Colonic mucosa (tissue), 4 donors: Measurements from ENCODE around the gene RAI1. TPM values are rescaled to one million over a fixed set of nuclear protein-coding genes. Genes with fewer than 3 reads are reported as not detected.

ENCODE experiments used
- DNase-seq: peaks from one replicate; pipeline ENCODE4 v3.0.0-alpha.2; 2020
- H3K27ac ChIP-seq: fragments of 200-600 bp; one replicate; pipeline ENCODE4 v1.8.0; 2021
- H3K27me3 ChIP-seq: fragments of 200-600 bp; one replicate; pipeline ENCODE4 v1.8.0; 2021
- H3K36me3 ChIP-seq: fragments of 200-600 bp; one replicate; pipeline ENCODE4 v1.8.0; 2021
- H3K4me1 ChIP-seq: fragments of 200-600 bp; one replicate; pipeline ENCODE4 v1.8.0; 2021; ENCODE audit warnings: mild to moderate bottlenecking
- H3K4me3 ChIP-seq: fragments of 200-600 bp; one replicate; pipeline ENCODE4 v1.8.0; 2021
- H3K9ac ChIP-seq, 2 donors: one replicate each; pipeline ENCODE4 v1.7.0; 2013; ENCODE audit warnings: control low read depth in 2 of 2, low read depth in 2 of 2, low read length in 2 of 2
- H3K9me3 ChIP-seq: fragments of 200-600 bp; one replicate; pipeline ENCODE4 v1.8.0; 2021
- CTCF ChIP-seq: fragments of 200-600 bp; IDR thresholded peaks from one replicate; pipeline ENCODE4 v1.8.0; 2022; ENCODE audit warnings: antibody characterized with exemption, mild to moderate bottlenecking
- intact Hi-C: fragments of 100-400 bp; cut with DNase I; formaldehyde crosslinking; loops from one replicate; pipeline ENCODE4 v1.14.1; 2022
- total RNA-seq, 2 donors: library from RNA; stranded (reverse); fragmentation: NEBNext Ultra II Directional in 1 of 2; extraction: Animal tissue kit (Norgen Biotek cat#: 25700) in 1 of 2; gene quantifications; one replicate each; pipeline ENCODE4 v1.2.1, GENCODE V29; 2021
- donor health status: healthy.
- donor health status: DM: no; HTN: no; CAD: no.
- donor health status: DM: no; HTN: no; CAD: no.

Gene RAI1
- total RNA-seq, 2 donors from 2014 or later, result 21.8 to 24.5 TPM

GRCh38 chr17:17767154-17767869 is 86.1 kb downstream of the RAI1 start:
- intact Hi-C loops, result no loop called here
- H3K27ac ChIP-seq, result no peak overlapping the region
- no peak overlapping the region for H3K4me3 ChIP-seq
- no peak for TF ChIP-seq CTCF
- H3K27me3 ChIP-seq, result no peaks in the 10 kb centered on the region
- no peaks in the 10 kb centered on the region for H3K9me3 ChIP-seq
- no peaks in the 10 kb centered on the region for H3K36me3 ChIP-seq
- H3K4me1 ChIP-seq, result no peaks in the 10 kb centered on the region
- no peak for DNase-seq
- H3K9ac ChIP-seq, result no peak overlapping the region

GRCh38 chr17:17767887-17768418 is 86.7 kb downstream of the RAI1 start:
- Histone ChIP-seq H3K27me3 (no peaks in the 10 kb centered on the region), H3K4me1 (no peaks in the 10 kb centered on the region), H3K36me3 (no peaks in the 10 kb centered on the region), H3K9ac (no peak overlapping the region), H3K4me3 (no peak overlapping the region), H3K9me3 (no peaks in the 10 kb centered on the region), H3K27ac (no peak overlapping the region)
- intact Hi-C loops, result no loop called here
- DNase-seq, result no peak
- no peak for TF ChIP-seq CTCF

GRCh38 chr17:17768424-17769088 is 87.3 kb downstream of the RAI1 start:
- DNase-seq, result no peak
- Histone ChIP-seq H3K27ac (no peak overlapping the region), H3K9ac (no peak overlapping the region), H3K36me3 (no peaks in the 10 kb centered on the region), H3K4me3 (no peak overlapping the region), H3K4me1 (no peaks in the 10 kb centered on the region), H3K27me3 (no peaks in the 10 kb centered on the region), H3K9me3 (no peaks in the 10 kb centered on the region)
- intact Hi-C loops, result no loop called here
- TF ChIP-seq CTCF, result no peak

- H3K4me1 ChIP-seq, result peaks cover 6% of the 10 kb centered on the region
- intact Hi-C loops, result no loop called here
- no peak overlapping the region for H3K9ac ChIP-seq
- H3K9me3 ChIP-seq, result no peaks in the 10 kb centered on the region
- H3K36me3 ChIP-seq, result no peaks in the 10 kb centered on the region
- no peak for TF ChIP-seq CTCF
- H3K4me3 ChIP-seq, result no peak overlapping the region
- no peaks in the 10 kb centered on the region for H3K27me3 ChIP-seq
- no peak overlapping the region for H3K27ac ChIP-seq
- no peak for DNase-seq
Measured at GRCh38 chr17:17769869-17770631, 88.8 kb downstream of the RAI1 start.

- Histone ChIP-seq H3K4me1 (peaks cover 6% of the 10 kb centered on the region), H3K9ac (no peak overlapping the region), H3K27ac (no peak overlapping the region), H3K4me3 (no peak overlapping the region), H3K9me3 (no peaks in the 10 kb centered on the region), H3K27me3 (no peaks in the 10 kb centered on the region), H3K36me3 (no peaks in the 10 kb centered on the region)
- intact Hi-C loops, result no loop called here
- DNase-seq, result no peak
- no peak for TF ChIP-seq CTCF
Measured at GRCh38 chr17:17770632-17771044, 89.4 kb downstream of the RAI1 start.
